Measurements from ENCODE around the gene TREM1.
A peak's percentile ranks its signal among the peaks of the same experiment; 100 is the strongest.

Gene TREM1

DNA sequence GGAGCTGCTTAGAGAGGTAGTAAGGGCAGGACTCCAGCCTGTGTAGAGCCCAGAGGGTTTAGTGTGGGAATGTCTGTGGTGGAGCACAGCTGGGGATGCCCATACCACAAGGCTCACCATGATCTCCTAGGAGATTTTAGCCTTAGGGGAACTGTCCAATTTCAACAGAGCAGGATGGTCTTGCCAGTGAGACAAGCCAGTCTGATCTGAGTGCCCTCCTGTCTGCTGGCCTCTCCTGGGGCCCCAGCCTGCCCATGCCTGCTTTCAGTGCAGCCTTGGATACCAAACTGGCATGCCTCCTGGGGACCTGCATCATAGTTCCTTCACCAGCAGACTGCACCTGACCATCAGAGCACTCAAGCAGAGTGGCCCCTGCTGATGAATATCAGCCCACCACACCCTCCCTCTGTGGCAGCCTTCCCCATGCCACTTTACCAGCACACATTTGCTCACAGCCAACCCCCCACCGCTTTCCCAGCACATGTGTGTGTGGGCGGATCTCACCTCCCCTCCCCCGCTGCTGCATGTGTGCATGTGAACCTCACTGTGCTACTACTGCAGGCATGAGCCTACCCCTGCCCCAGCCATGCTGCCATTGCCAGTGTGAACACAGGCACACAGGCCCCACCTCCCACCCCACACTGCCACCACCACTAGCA is 7.9 kb upstream of the TREM1 start:
- no peak for DNase-seq

- DNase-seq: no peak
These were observed 5.2 kb upstream of the TREM1 start for GRCh38 chr6:41291717-41292116.

DNA sequence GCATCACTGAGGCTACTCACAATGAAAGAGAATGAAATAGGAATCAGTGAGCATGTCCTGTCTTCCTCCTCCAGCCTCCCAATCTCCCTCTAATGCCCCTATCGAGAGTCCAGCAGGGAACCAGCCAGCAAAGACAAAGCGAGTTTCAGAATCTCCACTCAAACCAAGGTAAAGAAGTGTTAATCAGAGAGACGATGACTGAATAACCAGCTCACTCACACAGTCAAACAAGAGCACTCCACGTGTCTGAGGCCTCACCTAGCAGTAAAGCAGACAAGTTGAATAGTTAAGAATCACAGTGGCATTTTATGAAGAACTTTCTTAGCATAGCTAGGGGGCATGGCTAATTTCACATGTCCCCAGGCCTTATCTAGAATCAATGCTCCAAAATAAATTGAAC is 3.3 kb upstream of the TREM1 start:
- DNase-seq: no peak

GRCh38 chr6:41288754-41289129 is 2.3 kb upstream of the TREM1 start:
- DNase-seq: no peak

GRCh38 chr6:41288030-41288753 is 1.7 kb upstream of the TREM1 start:
- peak; percentile 91 for DNase-seq

DNA sequence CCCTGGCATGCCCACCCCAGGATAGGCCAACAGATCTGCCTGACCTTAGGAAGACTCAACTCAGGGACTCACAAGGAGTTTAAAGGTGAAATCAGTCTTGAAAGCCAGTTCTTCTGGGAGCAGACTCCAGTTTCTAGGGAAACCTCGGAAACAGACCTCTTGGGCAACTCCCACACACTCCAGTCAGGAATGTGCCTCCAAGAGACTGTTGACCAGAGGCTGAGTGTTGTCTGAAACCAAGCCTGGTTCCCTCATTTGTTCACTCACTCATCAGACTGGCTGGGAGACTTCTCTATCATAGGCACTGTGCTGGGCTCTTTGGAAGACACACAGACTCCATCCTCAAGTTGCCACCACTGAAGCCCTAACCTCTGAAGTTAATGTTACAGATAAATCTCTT is 1.8 kb downstream of the TREM1 start:
- DNase-seq: no peak

DNA sequence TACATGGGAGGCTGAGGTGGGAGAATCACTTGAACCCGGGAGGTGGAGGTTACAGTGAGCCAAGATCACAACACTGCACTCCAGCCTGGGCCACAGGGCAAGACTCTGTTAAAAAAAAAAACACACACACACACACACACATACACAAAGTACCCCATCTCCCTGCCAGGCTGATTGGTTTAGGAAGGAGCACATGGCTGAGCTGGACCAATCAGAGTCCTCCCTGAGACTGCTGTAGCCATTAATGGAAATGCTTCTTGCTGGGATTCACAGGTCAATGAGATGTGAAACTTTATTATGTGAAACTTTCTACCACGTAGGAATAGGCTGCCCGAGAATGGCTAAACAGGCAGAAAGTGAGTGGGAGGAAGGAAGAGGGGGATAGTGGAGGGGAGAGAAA is 2.9 kb downstream of the TREM1 start:
- DNase-seq: no peak

- DNase-seq: no peak
These were observed 6.0 kb downstream of the TREM1 start for GRCh38 chr6:41280381-41281057.

DNA sequence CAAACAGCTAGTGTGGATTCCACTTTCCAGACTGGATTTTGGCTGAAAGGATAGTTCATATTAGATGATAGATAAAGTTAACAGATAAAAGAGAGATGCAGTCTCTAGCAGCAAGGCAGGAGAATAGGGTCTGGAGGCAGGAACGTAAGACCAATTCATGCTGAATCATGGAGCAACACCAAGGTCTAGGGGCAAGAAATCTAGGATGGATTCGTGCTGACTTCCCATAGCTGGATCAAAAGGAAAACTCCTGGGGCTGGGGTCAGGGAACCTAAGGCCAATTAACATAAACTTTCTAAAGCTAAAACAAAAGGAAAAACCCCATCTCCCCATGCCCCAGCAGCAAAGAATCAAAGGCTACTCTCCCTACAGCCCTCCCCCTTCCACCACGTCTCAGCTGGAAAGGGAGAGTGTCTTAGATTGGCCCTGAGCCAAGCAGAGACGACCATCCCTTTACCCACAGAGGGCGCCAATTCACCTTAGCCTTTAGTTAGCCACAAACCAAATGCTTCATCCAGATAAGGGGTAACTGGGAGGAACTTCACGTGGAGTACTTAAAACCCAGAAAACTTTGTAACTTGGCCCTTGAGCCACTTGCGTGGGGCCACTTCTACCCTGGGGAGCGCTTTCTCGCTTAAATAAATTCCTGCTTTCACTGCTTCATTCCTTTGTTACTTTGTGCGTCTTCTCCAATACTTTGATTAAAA is 7.6 kb downstream of the TREM1 start:
- peak; percentile 40 for DNase-seq

DNA sequence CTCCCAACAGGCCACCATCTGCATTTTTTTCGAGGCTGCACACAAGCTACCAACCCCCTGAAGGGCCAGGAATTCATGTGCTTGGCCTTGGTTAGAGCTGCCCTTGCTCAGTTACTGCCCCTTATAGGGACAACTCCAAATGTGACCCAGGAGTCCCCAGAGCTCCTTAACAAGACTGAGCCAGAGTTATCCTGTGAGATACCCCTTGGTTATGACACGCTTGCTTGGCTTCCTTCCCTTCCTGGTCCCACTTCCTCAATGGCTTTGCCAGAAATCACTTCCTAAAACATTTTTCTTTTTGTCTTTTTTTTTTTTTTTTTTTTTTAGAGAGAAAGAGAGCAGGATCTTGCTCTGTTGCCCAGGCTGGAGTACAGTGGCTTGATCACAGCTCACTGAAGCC is 8.9 kb downstream of the TREM1 start:
- DNase-seq: no peak

DNA sequence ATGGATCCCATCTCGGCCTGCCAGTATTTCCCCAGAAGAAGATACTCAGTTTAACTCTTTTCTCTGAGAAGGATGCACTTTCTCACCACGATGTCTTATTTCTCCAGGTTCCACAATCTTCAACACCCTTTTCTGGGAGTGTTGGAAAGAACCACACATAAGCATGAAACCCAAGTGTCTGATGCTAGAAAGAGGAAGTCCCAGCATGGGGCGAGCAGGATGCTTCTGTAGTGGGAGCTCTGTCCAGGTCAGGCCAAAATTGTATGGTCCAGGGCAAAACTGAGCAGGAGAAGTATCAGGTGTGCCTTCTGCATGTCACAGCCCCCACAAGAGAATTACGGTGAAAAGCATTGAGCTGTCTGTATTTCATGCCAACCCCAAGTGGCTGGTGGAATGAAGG is 11.0 kb downstream of the TREM1 start:
- no peak for DNase-seq

- no peak for DNase-seq
These were observed 12.2 kb downstream of the TREM1 start for GRCh38 chr6:41274256-41274655.

GRCh38 chr6:41273714-41274113 is 12.8 kb downstream of the TREM1 start:
- DNase-seq: no peak

GRCh38 chr6:41272591-41273240 is 13.8 kb downstream of the TREM1 start:
- DNase-seq: no peak

DNA sequence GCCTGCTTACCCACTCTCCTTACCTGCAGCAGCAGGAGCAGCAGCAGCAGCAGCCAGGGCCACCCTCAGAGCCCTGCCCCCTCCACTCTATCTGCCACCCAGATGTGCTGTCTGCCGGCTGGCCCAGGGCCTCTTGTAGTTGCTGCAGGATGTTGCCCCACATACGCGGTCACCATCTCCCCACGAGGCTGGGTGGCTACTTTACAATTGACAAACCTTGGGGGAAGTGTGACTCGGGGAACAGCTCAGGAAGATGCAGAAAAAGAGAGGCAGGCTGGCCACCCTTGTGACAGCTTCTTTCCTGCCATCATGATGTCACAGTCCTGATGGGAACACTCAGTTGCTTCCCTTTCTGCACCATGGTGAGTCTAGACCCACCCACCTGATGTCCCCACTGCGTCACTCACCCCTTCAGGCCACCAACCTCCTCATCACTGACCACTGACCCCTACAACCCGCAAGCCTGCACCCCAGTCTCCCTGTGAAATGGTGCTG is 14.5 kb downstream of the TREM1 start:
- no peak for DNase-seq

- DNase-seq: no peak
These were observed 16.8 kb downstream of the TREM1 start for GRCh38 chr6:41269716-41270115.

- no peak for DNase-seq
These were observed 17.3 kb downstream of the TREM1 start for GRCh38 chr6:41269166-41269565.

DNA sequence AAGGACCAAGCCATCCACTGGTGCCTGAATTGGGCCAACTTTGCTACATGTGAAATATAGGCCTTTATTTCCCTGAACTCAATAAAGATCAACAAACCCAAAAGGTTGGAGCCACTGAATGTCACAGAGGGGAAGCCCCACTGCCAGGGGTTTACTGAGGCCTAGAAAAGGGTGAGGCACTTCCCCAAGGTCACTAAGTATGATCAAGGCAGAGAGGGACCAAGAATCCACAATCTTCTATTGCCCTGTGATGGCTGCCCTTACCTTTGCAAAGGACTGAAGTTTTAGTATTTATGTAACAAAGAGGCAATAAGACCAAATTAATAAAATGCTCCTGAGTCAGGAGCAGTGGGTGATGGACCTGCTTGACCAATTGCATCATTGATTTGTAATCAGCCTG is 18.0 kb downstream of the TREM1 start:
- DNase-seq: no peak

- no peak for DNase-seq
These were observed 19.9 kb downstream of the TREM1 start for GRCh38 chr6:41266541-41266940.

GRCh38 chr6:41263267-41263666 is 23.2 kb downstream of the TREM1 start:
- no peak for DNase-seq

DNA sequence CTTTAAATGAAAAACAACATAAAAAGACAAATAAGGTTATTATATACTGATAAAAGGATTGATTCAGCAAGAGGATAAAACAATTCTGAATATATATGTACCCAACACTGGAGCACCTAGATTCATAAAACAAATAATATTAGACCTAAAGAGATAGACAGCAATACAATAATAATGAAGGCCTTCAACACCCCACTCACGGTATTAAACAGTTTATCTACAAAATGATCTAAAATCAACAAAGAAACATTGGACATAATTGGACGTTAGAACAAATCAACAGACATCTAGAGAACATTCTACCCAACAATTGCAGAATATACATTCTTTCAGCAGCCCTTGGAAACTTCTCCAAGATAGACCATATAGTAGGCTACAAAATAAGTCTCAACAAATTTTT is 24.1 kb downstream of the TREM1 start:
- DNase-seq: no peak

GRCh38 chr6:41258196-41258493 is 28.3 kb downstream of the TREM1 start:
- no peak for DNase-seq

Measured in SHP77 treated with DMSO at 0.1 percent for 48 hours (cell line).